HFF-Myc (cell line): Measurements from ENCODE around the gene CTNNA1.

ENCODE experiments used
- DNase-seq: peaks from one replicate; pipeline ENCODE4 v3.0.0-alpha.2; 2011; ENCODE audit warnings: low read depth; ENCODE audit errors: extremely low read depth
- H3K4me3 ChIP-seq: replicated peaks from 2 replicates; pipeline ENCODE4 v1.5.1; 2011; ENCODE audit warnings: low read depth, mild to moderate bottlenecking, control low read depth, low read length
- CTCF ChIP-seq: IDR thresholded peaks from 2 replicates; pipeline ENCODE4 v1.5.1; 2012; ENCODE audit warnings: mild to moderate bottlenecking, low read depth, low read length, control low read depth; ENCODE audit errors: missing control alignments

The CTNNA1 gene

GRCh38 chr5:138824516-138824915, 71.3 kb downstream of the CTNNA1 start:
- TF ChIP-seq CTCF = no peak
- DNase-seq = no peak
- H3K4me3 ChIP-seq = no peak overlapping the region

DNA sequence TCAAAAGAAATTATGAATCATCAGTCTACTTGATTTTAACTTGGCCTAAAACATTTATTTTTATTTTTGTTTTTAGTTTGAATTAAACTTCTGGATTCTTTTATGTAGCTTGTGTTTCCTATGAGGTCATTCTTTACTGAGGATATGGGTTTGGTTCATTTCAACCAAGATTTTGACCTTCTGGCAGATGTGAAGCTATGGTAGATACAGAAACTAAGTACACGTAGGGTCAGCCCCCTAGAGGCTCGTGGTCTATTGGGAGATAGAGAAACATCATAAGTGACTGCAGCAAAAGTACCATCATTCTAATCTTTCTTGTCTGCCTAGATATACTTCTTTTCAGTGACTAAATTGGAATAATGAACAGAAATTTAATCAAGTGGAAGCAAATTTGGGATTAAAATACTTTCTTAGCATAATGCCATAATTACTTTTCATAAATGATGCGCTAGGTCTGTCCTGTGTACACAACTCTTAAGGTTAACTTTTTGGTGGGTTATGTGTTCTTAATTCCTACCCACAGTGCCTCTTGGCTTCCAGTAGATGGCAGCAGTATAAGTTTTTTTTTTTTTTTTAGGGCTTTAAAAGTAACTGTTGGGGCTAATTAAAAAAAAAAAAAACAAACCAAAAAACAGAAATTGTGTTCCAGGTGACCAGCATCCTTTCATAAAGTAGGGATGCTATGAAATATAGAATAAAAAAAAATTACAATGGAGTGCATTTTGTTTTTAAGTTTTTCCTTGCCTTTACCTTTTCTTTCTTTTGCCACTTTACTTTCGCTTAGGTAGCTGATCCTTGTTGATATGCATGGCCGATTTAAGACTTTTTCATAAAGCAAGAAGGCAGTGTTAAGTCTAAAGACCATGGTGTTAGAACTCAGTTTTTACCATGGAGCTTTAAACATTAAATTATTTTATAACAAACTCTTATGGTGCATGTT, 72.0 kb downstream of the CTNNA1 start:
- no peak overlapping the region for H3K4me3 ChIP-seq
- peak; percentile 56 for TF ChIP-seq CTCF
- no peak for DNase-seq

GRCh38 chr5:138828556-138828955, 75.3 kb downstream of the CTNNA1 start:
- no peak for TF ChIP-seq CTCF
- no peak for DNase-seq
- no peak overlapping the region for H3K4me3 ChIP-seq

- H3K4me3 ChIP-seq = no peak overlapping the region
- no peak for TF ChIP-seq CTCF
- DNase-seq = no peak
These were observed 76.1 kb downstream of the CTNNA1 start for GRCh38 chr5:138829341-138829740.

DNA sequence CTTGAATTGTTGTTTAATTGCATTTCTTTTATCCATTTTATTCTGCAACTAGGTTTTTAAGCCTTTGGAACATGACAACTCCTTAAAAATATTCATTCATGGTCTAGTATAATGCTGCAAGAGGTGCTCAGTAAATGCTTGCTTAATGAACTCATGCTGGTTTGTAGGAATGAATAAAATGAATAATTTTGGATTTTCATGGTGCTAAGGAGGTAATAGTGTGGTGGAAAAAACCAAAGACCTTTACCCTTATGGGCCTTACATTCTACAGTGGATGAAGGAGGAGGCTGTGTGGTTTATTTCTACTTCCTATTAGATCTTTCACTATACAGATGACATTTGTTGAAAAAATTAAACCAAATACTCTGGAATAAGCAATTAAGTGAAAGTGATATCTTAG, 78.5 kb downstream of the CTNNA1 start:
- no peak overlapping the region for H3K4me3 ChIP-seq
- TF ChIP-seq CTCF = no peak
- DNase-seq = no peak

DNA sequence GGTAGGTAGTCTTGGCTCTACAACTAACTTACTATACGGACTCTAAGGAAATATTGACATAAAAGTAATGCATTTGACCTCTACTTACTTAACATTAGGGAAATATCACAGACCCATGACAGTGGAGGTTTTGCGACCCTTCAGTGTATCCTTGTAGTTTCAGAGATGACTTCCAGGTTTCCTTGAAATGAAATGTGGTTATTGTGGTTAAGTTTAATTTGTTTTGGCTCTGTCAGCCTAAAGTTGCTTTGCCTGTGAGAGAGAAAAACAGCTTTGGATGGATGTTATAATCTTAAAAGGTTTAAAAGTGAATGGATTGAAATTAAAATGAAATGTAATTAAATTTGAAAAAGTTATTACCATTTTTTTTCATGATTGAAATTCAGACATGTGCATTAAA, 79.0 kb downstream of the CTNNA1 start:
- no peak for TF ChIP-seq CTCF
- no peak for DNase-seq
- H3K4me3 ChIP-seq = no peak overlapping the region
